ENCODE results near the gene ULK2.

DNA sequence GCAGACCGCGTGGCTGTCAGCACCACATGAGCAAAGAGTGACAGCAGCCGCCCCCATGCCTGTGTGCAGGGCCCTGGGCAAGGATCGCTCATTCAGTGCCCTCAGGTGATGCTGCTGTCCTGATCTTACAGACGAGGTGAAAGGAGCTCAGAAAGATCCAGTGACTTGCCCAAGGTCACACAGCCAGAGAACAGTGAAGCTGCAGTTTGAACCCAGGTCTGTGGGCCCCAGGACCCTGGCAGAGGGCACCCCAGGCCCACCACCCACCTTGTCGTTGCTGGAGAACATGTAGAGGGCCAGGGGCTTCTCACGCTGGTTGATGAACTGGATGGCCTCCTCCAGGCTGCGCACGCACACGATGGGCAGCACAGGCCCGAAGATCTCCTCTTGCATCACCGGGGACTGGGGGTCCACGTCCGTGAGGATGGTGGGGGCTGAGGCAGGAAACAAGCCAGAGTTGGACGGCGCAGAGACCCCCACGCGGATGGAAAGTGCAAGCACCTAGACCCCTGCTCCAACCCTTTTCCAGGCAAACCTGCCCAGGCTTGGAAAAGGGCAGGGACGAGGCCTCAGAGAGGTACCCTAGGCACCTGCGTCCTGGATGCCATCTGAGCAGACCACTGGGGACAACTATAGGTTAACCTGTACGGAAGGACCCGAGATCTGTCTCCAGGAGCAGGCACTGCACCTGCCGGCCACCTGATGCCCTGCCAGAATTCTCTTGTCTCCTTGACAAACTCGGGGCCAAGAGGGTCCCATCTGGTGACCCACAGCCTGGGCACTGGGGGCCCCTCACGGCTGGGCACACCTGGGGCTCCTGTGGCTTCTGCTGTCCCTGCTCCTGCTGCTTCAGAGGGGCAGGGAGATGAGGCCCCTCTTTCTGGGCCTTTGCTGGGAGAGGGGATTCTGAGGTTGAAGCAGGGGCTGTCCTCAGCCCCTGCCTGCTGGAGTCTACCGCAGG, 128.2 kb downstream of the ULK2 start:
- no peak for TF ChIP-seq CTCF (IDR thresholded peaks at IDR 0.05)
- no peak for TF ChIP-seq POLR2A (IDR thresholded peaks at IDR 0.05)
